H9 (cell line): ENCODE measurements around the gene MYL9. TPM values are rescaled to one million over a fixed set of nuclear protein-coding genes. Genes with fewer than 3 reads are reported as not detected.
A peak's percentile ranks its signal among the peaks of the same experiment; 100 is the strongest.

Experiments used
- DNase-seq: peaks from one replicate; pipeline ENCODE4 v3.0.0-alpha.2; 2017
- H2AFZ ChIP-seq: one replicate; pipeline ENCODE4 v1.6.1; 2013; ENCODE audit warnings: mild to moderate bottlenecking, low read length, control low read depth, moderate library complexity
- H2AK5ac ChIP-seq: 2 replicates; pipeline ENCODE4 v1.6.1; 2013; ENCODE audit warnings: low read length, control low read depth, mixed read lengths; ENCODE audit not compliant: insufficient read length
- H2BK120ac ChIP-seq: one replicate; pipeline ENCODE4 v1.6.1; 2013; ENCODE audit warnings: low read depth, mild to moderate bottlenecking, low read length, control low read depth, inconsistent platforms; ENCODE audit not compliant: poor library complexity, severe bottlenecking
- H2BK12ac ChIP-seq: 2 replicates; pipeline ENCODE4 v1.6.1; 2013; ENCODE audit warnings: low read length, control low read depth, mixed read lengths, low read depth; ENCODE audit not compliant: insufficient read length
- H2BK15ac ChIP-seq: 2 replicates; pipeline ENCODE4 v1.6.1; 2013; ENCODE audit warnings: low read depth, low read length, control low read depth
- H2BK20ac ChIP-seq: one replicate; pipeline ENCODE4 v1.6.1; 2013; ENCODE audit warnings: low read depth, mild to moderate bottlenecking, low read length, control low read depth, inconsistent platforms; ENCODE audit not compliant: poor library complexity, severe bottlenecking
- H2BK5ac ChIP-seq: 2 replicates; pipeline ENCODE4 v1.6.1; 2013; ENCODE audit warnings: low read length, control low read depth, mixed read lengths; ENCODE audit not compliant: insufficient read length
- H3K14ac ChIP-seq: 2 replicates; pipeline ENCODE4 v1.6.1; 2013; ENCODE audit warnings: low read length, control low read depth; ENCODE audit not compliant: insufficient read depth
- H3K18ac ChIP-seq: 2 replicates; pipeline ENCODE4 v1.6.1; 2013; ENCODE audit warnings: low read depth, mild to moderate bottlenecking, mixed read lengths, low read length, control low read depth; ENCODE audit not compliant: insufficient read length
- H3K23ac ChIP-seq: 2 replicates; pipeline ENCODE4 v1.6.1; 2013; ENCODE audit warnings: low read length, control low read depth, mixed read lengths, low read depth; ENCODE audit not compliant: insufficient read length
- H3K23me2 ChIP-seq: 2 replicates; pipeline ENCODE4 v1.6.1; 2013; ENCODE audit warnings: low read depth, mild to moderate bottlenecking, mixed read lengths, low read length, control low read depth; ENCODE audit not compliant: insufficient read length, poor library complexity, severe bottlenecking
- H3K27ac ChIP-seq: 2 replicates; pipeline ENCODE4 v1.5.1; 2013; ENCODE audit warnings: low read length, control low read depth, mixed read lengths, low read depth; ENCODE audit not compliant: insufficient read length
- H3K27me3 ChIP-seq: 2 replicates; pipeline ENCODE4 v1.6.1; 2013; ENCODE audit warnings: low read length, control low read depth, inconsistent platforms; ENCODE audit not compliant: insufficient read depth
- H3K4ac ChIP-seq: 2 replicates; pipeline ENCODE4 v1.6.1; 2013; ENCODE audit warnings: low read depth, mild to moderate bottlenecking, control low read depth, inconsistent platforms, low read length, moderate library complexity
- H3K4me1 ChIP-seq: 2 replicates; pipeline ENCODE4 v1.6.1; 2013; ENCODE audit warnings: low read length, control low read depth, inconsistent platforms; ENCODE audit not compliant: insufficient read depth
- H3K4me2 ChIP-seq: 2 replicates; pipeline ENCODE4 v1.6.1; 2013; ENCODE audit warnings: low read length, control low read depth, mixed read lengths; ENCODE audit not compliant: insufficient read length, insufficient read depth
- H3K56ac ChIP-seq: 2 replicates; pipeline ENCODE4 v1.6.1; 2013; ENCODE audit warnings: low read depth, mild to moderate bottlenecking, mixed read lengths, low read length, control low read depth; ENCODE audit not compliant: insufficient read length
- H3K79me1 ChIP-seq: 2 replicates; pipeline ENCODE4 v1.6.1; 2013; ENCODE audit warnings: low read depth, mild to moderate bottlenecking, moderate library complexity, low read length, control low read depth, inconsistent platforms; ENCODE audit not compliant: insufficient read depth, poor library complexity, severe bottlenecking
- H3K79me2 ChIP-seq: 2 replicates; pipeline ENCODE4 v1.6.1; 2013; ENCODE audit warnings: low read length, control low read depth, inconsistent platforms; ENCODE audit not compliant: insufficient read depth
- H3K9ac ChIP-seq: 2 replicates; pipeline ENCODE4 v1.6.1; 2013; ENCODE audit warnings: low read length, control low read depth, mixed read lengths; ENCODE audit not compliant: insufficient read length; ENCODE audit errors: extremely low read depth
- H3K9me3 ChIP-seq: one replicate; pipeline ENCODE4 v1.6.1; 2013; ENCODE audit warnings: low read depth, low read length, inconsistent platforms; ENCODE audit not compliant: control insufficient read depth
- H3T11ph ChIP-seq: one replicate; pipeline ENCODE4 v1.6.1; 2013; ENCODE audit warnings: mild to moderate bottlenecking, low read length, control low read depth, inconsistent platforms
- H4K20me1 ChIP-seq: one replicate; pipeline ENCODE4 v1.6.1; 2013; ENCODE audit not compliant: control insufficient read depth, insufficient read length, insufficient read depth
- H4K5ac ChIP-seq: 2 replicates; pipeline ENCODE4 v1.6.1; 2013; ENCODE audit warnings: low read depth, mild to moderate bottlenecking, mixed read lengths, low read length, control low read depth; ENCODE audit not compliant: insufficient read length
- H4K8ac ChIP-seq: replicated peaks from 2 replicates; pipeline ENCODE4 v1.6.1; 2013; ENCODE audit warnings: low read length, control low read depth, mixed read lengths, low read depth; ENCODE audit not compliant: insufficient read length
- H4K91ac ChIP-seq: 2 replicates; pipeline ENCODE4 v1.6.1; 2013; ENCODE audit warnings: low read depth, mild to moderate bottlenecking, moderate library complexity, mixed read lengths, low read length, control low read depth; ENCODE audit not compliant: insufficient read length
- H3K27ac Mint-ChIP-seq, 3 experiments: 2 replicates in 2 of 3; 3 replicates in 1 of 3; pipeline ENCODE4 v1.8.0; 2020 to 2021; ENCODE audit warnings: mixed read lengths in 3 of 3, mild to moderate bottlenecking in 1 of 3, moderate library complexity in 1 of 3
- H3K27me3 Mint-ChIP-seq: 2 replicates; pipeline ENCODE4 v1.8.0; 2021; ENCODE audit warnings: low read depth, mild to moderate bottlenecking, moderate library complexity, mixed read lengths
- H3K36me3 Mint-ChIP-seq, 3 experiments: 2 replicates in 2 of 3; 3 replicates in 1 of 3; pipeline ENCODE4 v1.8.0; 2020 to 2021; ENCODE audit warnings: low read depth in 3 of 3, mixed read lengths in 3 of 3; ENCODE audit not compliant: insufficient read depth in 1 of 3
- H3K4me1 Mint-ChIP-seq, 2 experiments: 2 replicates each; pipeline ENCODE4 v1.8.0; 2020; ENCODE audit warnings: mixed read lengths in 2 of 2
- H3K4me3 Mint-ChIP-seq, 2 experiments: 2 replicates in 1 of 2; 3 replicates in 1 of 2; pipeline ENCODE4 v1.8.0; 2020 to 2021; ENCODE audit warnings: mild to moderate bottlenecking in 2 of 2, mixed read lengths in 2 of 2, moderate library complexity in 1 of 2
- H3K9me3 Mint-ChIP-seq, 2 experiments: 2 replicates in 1 of 2; 3 replicates in 1 of 2; pipeline ENCODE4 v1.8.0; 2020; ENCODE audit warnings: mild to moderate bottlenecking in 2 of 2, mixed read lengths in 2 of 2, moderate library complexity in 1 of 2
- CTCF ChIP-seq: fragments of 200-600 bp; sonication (generic); conservative IDR thresholded peaks from 3 replicates; pipeline ENCODE4 v1.8.0; 2021; ENCODE audit warnings: antibody characterized with exemption, mild to moderate bottlenecking
- WGBS: extraction: QIAGEN DNeasy Blood & Tissue Kit; methylation state at CpG from one replicate; pipeline ENCODE4 v1.1.7; 2013; ENCODE audit warnings: missing lambda C conversion rate, low lambda C conversion rate, mixed read lengths; ENCODE audit not compliant: insufficient read length; ENCODE audit errors: extremely low coverage; 5-methylcytosine and 5-hydroxymethylcytosine counted together
- total RNA-seq: library from RNA; stranded (reverse); gene quantifications from 2 replicates; pipeline ENCODE4 v1.2.1, GENCODE V29; 2021

The MYL9 gene
- total RNA-seq, 1 experiment from 2014 or later = 218 TPM

GRCh38 chr20:36528176-36528874 is 13.0 kb upstream of the MYL9 start:
- no peak overlapping the region for H2BK120ac ChIP-seq
- Mint-ChIP-seq H3K36me3 (peaks cover 16 to 45% (median 41%) of the 10 kb centered on the region in 3 experiments), H3K4me3 (no peak overlapping the region)

More at GRCh38 chr20:36528176-36528874, 13.0 kb upstream of the MYL9 start:
- Histone ChIP-seq H2BK12ac (no peak overlapping the region), H3K23me2 (no peaks in the 10 kb centered on the region), H2BK15ac (no peak overlapping the region), H3K9me3 (no peaks in the 10 kb centered on the region), H2AK5ac (no peak overlapping the region), H3K56ac (no peak overlapping the region), H3K4me1 (no peaks in the 10 kb centered on the region), H3K4me2 (no peak overlapping the region), H4K91ac (no peak overlapping the region), H2BK20ac (no peak overlapping the region), H4K5ac (no peak overlapping the region), H3T11ph (no peak overlapping the region), H3K79me2 (no peaks in the 10 kb centered on the region), H3K4ac (no peak overlapping the region), H2BK5ac (no peak overlapping the region), H3K27ac (no peak overlapping the region), H3K9ac (no peak overlapping the region), H3K14ac (no peak overlapping the region), H3K23ac (no peak overlapping the region), H4K8ac (no peak overlapping the region), H3K27me3 (no peaks in the 10 kb centered on the region), H4K20me1 (no peaks in the 10 kb centered on the region), H3K79me1 (no peaks in the 10 kb centered on the region), H3K18ac (no peak overlapping the region), H2AFZ (no peak overlapping the region)
- no peak for DNase-seq
- Mint-ChIP-seq H3K4me1 (no peaks in the 10 kb centered on the region), H3K27me3 (no peaks in the 10 kb centered on the region; the same call in 1 of the 2 replicates), H3K27ac (peak overlapping the region in 2 of 3 experiments; percentile 78 to 85; a peak in 2 of 7 replicates), H3K9me3 (no peaks in the 10 kb centered on the region)
- no peak for TF ChIP-seq CTCF
- no CpG with 5 or more reads among the region's 18 CpGs for WGBS
